Endothelial cell of hepatic sinusoid (primary cell): Measurements from ENCODE around the gene PRDM2.

Source experiments
- in situ Hi-C: cut with HindIII; loops from 2 replicates; pipeline ENCODE4 v1.10.0; 2017; ENCODE audit warnings: low sequenced_read_pairs

PRDM2 gene

GRCh38 chr1:13812456-13813397 lies 112.7 kb downstream of the PRDM2 start:
- in situ Hi-C loops, result loop anchor here (5.0 kb wide), 1 partner anchor 85 kb away; no protein-coding TSS in a partner anchor

- in situ Hi-C loops, result loop anchor here (5.0 kb wide), 1 partner anchor 84 kb away; no protein-coding TSS in a partner anchor
Measured at GRCh38 chr1:13813398-13814012, 113.5 kb downstream of the PRDM2 start.

- in situ Hi-C loops, result loop anchor here (5.0 kb wide), 1 partner anchor 83 kb away; no protein-coding TSS in a partner anchor
Measured at GRCh38 chr1:13814131-13814530, 114.1 kb downstream of the PRDM2 start.

- in situ Hi-C loops, result no loop called here
Measured at GRCh38 chr1:13816016-13816760, 116.2 kb downstream of the PRDM2 start.

- in situ Hi-C loops, result no loop called here
Measured at GRCh38 chr1:13817906-13818305, 117.9 kb downstream of the PRDM2 start.

GRCh38 chr1:13818926-13819325 lies 118.9 kb downstream of the PRDM2 start:
- in situ Hi-C loops, result no loop called here

- in situ Hi-C loops, result no loop called here
Measured at GRCh38 chr1:13819642-13820041, 119.7 kb downstream of the PRDM2 start.

GRCh38 chr1:13820055-13820454 lies 120.1 kb downstream of the PRDM2 start:
- in situ Hi-C loops, result no loop called here

- in situ Hi-C loops, result no loop called here
Measured at GRCh38 chr1:13820456-13820855, 120.5 kb downstream of the PRDM2 start.

GRCh38 chr1:13823126-13823880 lies 123.3 kb downstream of the PRDM2 start:
- in situ Hi-C loops, result no loop called here

- in situ Hi-C loops, result no loop called here
Measured at GRCh38 chr1:13823936-13824335, 123.9 kb downstream of the PRDM2 start.

- in situ Hi-C loops, result no loop called here
Measured at GRCh38 chr1:13824626-13825025, 124.6 kb downstream of the PRDM2 start.

GRCh38 chr1:13825033-13825432 lies 125.0 kb downstream of the PRDM2 start:
- in situ Hi-C loops, result no loop called here

- in situ Hi-C loops, result no loop called here
Measured at GRCh38 chr1:13826009-13826408, 126.0 kb downstream of the PRDM2 start.

GRCh38 chr1:13826591-13826990 lies 126.6 kb downstream of the PRDM2 start:
- in situ Hi-C loops, result no loop called here

GRCh38 chr1:13828454-13829151 lies 128.6 kb downstream of the PRDM2 start:
- in situ Hi-C loops, result no loop called here

GRCh38 chr1:13829152-13829769 lies 129.3 kb downstream of the PRDM2 start:
- in situ Hi-C loops, result no loop called here

- in situ Hi-C loops, result no loop called here
Measured at GRCh38 chr1:13830170-13830569, 130.2 kb downstream of the PRDM2 start.

GRCh38 chr1:13830616-13831280 lies 130.8 kb downstream of the PRDM2 start:
- in situ Hi-C loops, result no loop called here
